K562 (cell line): ENCODE measurements around the gene CCT8L2. TPM values are rescaled to one million over a fixed set of nuclear protein-coding genes. Genes with fewer than 3 reads are reported as not detected.
"Not testable (repeated sequence)": the region's sequence is repeated elsewhere in the genome, so short reads cannot be mapped to it uniquely, and the experiment has no call there.

Source experiments
- BACH1 ChIP-seq: fragments of 200-800 bp; sonication (Bioruptor generic); IDR thresholded peaks from 2 replicates; pipeline ENCODE4 v1.6.1; 2016; ENCODE audit warnings: missing genetic modification characterization, missing compliant biosample characterization
- CREM ChIP-seq: IDR thresholded peaks from 2 replicates; pipeline ENCODE4 v1.6.1; 2014; ENCODE audit warnings: antibody characterized with exemption, low read depth
- ELF1 ChIP-seq: fragments of 200-800 bp; sonication (Bioruptor generic); IDR thresholded peaks from 2 replicates; pipeline ENCODE4 v1.6.1; 2016; ENCODE audit warnings: missing genetic modification characterization, missing compliant biosample characterization
- FOXM1 ChIP-seq, 2 experiments: fragments of 450-650 bp in 1 of 2; sonication (generic) in 1 of 2; formaldehyde crosslinking in 1 of 2; IDR thresholded peaks; 2 replicates each; pipeline versions ENCODE4 v1.6.1 to v1.9.0; 2017 to 2022; ENCODE audit warnings: low read depth in 2 of 2, mild to moderate bottlenecking in 2 of 2, missing genetic modification reagents in 1 of 2, moderate library complexity in 1 of 2
- HCFC1 ChIP-seq: IDR thresholded peaks from 2 replicates; pipeline ENCODE4 v1.6.1; 2012; ENCODE audit warnings: low read depth, low read length, improper control_type of control experiment
- JUNB ChIP-seq: fragments of 450-650 bp; formaldehyde crosslinking; conservative IDR thresholded peaks from 2 replicates; pipeline ENCODE4 v1.4.0; 2020; ENCODE audit warnings: mild to moderate bottlenecking
- NFIC ChIP-seq: fragments of 450-650 bp; IDR thresholded peaks from 2 replicates; pipeline ENCODE4 v1.6.1; 2017; ENCODE audit warnings: mild to moderate bottlenecking, inconsistent platforms
- PHF21A ChIP-seq: fragments of 450-650 bp; IDR thresholded peaks from 2 replicates; pipeline ENCODE4 v1.6.1; 2017; ENCODE audit warnings: low read depth, borderline replicate concordance
- RFX5 ChIP-seq: IDR thresholded peaks from 2 replicates; pipeline ENCODE4 v1.6.1; 2011; ENCODE audit warnings: low read depth, mild to moderate bottlenecking, improper control_type of control experiment, low read length
- SUPT5H ChIP-seq: fragments of 450-650 bp; IDR thresholded peaks from 2 replicates; pipeline ENCODE4 v1.6.1; 2016
- XRCC5 ChIP-seq: fragments of 200-400 bp; formaldehyde crosslinking; IDR thresholded peaks from 2 replicates; pipeline ENCODE4 v1.6.1; 2017; ENCODE audit warnings: low read depth, mild to moderate bottlenecking, low read length
- ZNF311 ChIP-seq: fragments of 250-450 bp; sonication (Bioruptor Pico); IDR thresholded peaks from 2 replicates; pipeline ENCODE4 v1.4.0; 2020; ENCODE audit warnings: mild to moderate bottlenecking, moderate library complexity
- ZSCAN29 ChIP-seq: fragments of 450-650 bp; IDR thresholded peaks from 2 replicates; pipeline ENCODE4 v1.6.1; 2017
- polyA plus RNA-seq, 8 experiments: library from polyadenylated mRNA; depleted of rRNA in 4 of 8; stranded (reverse) in 5 of 8; unstranded in 3 of 8; fragments of >200 nt; fragmentation: Nextera tagmentation in 2 of 8; fragmentation: Illumina TruSeq in 1 of 8; extraction: Ambion mirVana in 2 of 8; extraction: Trizol in 1 of 8; gene quantifications; 2 replicates each; pipeline versions ENCODE4 v1.2.1 to v1.2.3, GENCODE V29; 2011 to 2014; ENCODE audit warnings: inconsistent platforms in 1 of 8, missing spikeins in 1 of 8
- total RNA-seq, 7 experiments: library from RNA; depleted of rRNA in 6 of 7; stranded (reverse); fragments of >200 nt in 6 of 7; fragmentation: Illumina TruSeq in 2 of 7; extraction: Trizol in 2 of 7; gene quantifications; 2 replicates each; pipeline versions ENCODE4 v1.2.1 to v1.2.3, GENCODE V29; 2011 to 2021; ENCODE audit warnings: low replicate concordance in 1 of 7
- TF ChIP-seq, protein P1 (sequence below), 2 experiments: fragments of 450-650 bp in 1 of 2; sonication (generic) in 1 of 2; formaldehyde crosslinking in 1 of 2; IDR thresholded peaks in 1 of 2; conservative IDR thresholded peaks in 1 of 2; 2 replicates each; pipeline versions ENCODE4 v1.6.1 to v1.8.1; 2016 to 2023; ENCODE audit warnings: mild to moderate bottlenecking in 2 of 2, moderate library complexity in 2 of 2, inconsistent platforms in 1 of 2, missing genetic modification reagents in 1 of 2
- TF ChIP-seq, protein P2 (sequence below): fragments of 450-650 bp; IDR thresholded peaks from 2 replicates; pipeline ENCODE4 v1.6.1; 2017; ENCODE audit warnings: antibody characterized with exemption, mild to moderate bottlenecking
- TF ChIP-seq, protein P3 (sequence below): fragments of 450-650 bp; formaldehyde crosslinking; IDR thresholded peaks from 2 replicates; pipeline ENCODE4 v1.4.0; 2020; ENCODE audit warnings: mild to moderate bottlenecking, mixed read lengths
- TF ChIP-seq, protein P4 (sequence below): fragments of 250-450 bp; sonication (Bioruptor Pico); IDR thresholded peaks from 2 replicates; pipeline ENCODE4 v1.4.0; 2020; ENCODE audit warnings: mild to moderate bottlenecking, moderate library complexity

Gene CCT8L2
- total and polyA plus RNA-seq, 9 of the 15 experiments (the other 6 are each of a cell fraction or from before 2014, with no cell fraction given): 0.13 TPM; not detected in 8

DNA sequence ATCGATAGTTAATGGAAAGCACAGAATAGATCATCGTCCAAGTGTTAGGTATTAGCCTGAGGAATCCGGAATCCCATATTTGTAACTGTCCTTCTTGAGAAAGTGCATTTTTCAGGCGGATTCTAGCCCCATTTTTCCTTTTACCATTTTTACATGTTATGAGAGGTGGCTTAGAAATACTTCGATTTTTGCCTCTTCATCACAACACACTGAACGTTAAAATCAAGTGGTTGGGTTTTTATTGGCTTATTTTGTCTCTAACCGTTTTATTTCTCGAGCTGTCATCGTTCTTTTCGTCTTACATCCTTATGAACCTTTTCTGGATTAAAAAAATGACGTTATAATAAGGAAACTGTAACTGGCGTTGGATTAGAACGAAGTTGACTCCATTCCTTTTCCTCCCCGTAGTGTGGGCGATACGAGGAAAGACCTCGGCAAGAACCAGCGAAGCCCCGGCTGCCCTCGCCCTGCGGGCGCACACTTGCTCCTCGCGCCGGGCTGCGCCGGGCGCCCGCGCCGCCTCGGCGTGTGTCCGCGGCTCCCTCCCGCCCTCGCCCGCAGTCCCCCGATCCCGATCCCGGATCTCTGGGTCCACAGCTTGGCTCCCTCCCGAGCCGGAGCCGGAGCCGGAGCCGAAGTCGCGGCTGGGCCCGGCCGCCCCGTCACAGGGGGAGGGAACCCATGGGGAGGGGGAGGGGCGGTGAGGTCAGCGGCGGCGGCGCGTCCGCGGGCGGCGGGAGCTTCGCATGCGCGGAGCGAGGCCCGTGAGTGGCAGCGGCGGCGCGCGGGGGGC lies 8.2 kb upstream of the CCT8L2 start (continued):
- TF ChIP-seq, protein P1, sequence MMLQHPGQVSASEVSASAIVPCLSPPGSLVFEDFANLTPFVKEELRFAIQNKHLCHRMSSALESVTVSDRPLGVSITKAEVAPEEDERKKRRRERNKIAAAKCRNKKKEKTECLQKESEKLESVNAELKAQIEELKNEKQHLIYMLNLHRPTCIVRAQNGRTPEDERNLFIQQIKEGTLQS (IDR thresholded peaks at IDR 0.05): peak; percentile 78
- TF ChIP-seq, protein P1 (CRISPR knock-in tag; conservative IDR thresholded peaks at IDR 0.05): peak; percentile 98
- TF ChIP-seq, protein P2, sequence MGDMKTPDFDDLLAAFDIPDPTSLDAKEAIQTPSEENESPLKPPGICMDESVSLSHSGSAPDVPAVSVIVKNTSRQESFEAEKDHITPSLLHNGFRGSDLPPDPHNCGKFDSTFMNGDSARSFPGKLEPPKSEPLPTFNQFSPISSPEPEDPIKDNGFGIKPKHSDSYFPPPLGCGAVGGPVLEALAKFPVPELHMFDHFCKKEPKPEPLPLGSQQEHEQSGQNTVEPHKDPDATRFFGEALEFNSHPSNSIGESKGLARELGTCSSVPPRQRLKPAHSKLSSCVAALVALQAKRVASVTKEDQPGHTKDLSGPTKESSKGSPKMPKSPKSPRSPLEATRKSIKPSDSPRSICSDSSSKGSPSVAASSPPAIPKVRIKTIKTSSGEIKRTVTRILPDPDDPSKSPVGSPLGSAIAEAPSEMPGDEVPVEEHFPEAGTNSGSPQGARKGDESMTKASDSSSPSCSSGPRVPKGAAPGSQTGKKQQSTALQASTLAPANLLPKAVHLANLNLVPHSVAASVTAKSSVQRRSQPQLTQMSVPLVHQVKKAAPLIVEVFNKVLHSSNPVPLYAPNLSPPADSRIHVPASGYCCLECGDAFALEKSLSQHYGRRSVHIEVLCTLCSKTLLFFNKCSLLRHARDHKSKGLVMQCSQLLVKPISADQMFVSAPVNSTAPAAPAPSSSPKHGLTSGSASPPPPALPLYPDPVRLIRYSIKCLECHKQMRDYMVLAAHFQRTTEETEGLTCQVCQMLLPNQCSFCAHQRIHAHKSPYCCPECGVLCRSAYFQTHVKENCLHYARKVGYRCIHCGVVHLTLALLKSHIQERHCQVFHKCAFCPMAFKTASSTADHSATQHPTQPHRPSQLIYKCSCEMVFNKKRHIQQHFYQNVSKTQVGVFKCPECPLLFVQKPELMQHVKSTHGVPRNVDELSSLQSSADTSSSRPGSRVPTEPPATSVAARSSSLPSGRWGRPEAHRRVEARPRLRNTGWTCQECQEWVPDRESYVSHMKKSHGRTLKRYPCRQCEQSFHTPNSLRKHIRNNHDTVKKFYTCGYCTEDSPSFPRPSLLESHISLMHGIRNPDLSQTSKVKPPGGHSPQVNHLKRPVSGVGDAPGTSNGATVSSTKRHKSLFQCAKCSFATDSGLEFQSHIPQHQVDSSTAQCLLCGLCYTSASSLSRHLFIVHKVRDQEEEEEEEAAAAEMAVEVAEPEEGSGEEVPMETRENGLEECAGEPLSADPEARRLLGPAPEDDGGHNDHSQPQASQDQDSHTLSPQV: peak; percentile 96
- peak; percentile 67 for TF ChIP-seq SUPT5H
- not testable (repeated sequence) for TF ChIP-seq FOXM1 (IDR thresholded peaks at IDR 0.05; ENCODE audit: low read depth)
- TF ChIP-seq FOXM1 (CRISPR knock-in tag; IDR thresholded peaks at IDR 0.05; ENCODE audit: low read depth): peak; percentile 90
- TF ChIP-seq, protein P3, sequence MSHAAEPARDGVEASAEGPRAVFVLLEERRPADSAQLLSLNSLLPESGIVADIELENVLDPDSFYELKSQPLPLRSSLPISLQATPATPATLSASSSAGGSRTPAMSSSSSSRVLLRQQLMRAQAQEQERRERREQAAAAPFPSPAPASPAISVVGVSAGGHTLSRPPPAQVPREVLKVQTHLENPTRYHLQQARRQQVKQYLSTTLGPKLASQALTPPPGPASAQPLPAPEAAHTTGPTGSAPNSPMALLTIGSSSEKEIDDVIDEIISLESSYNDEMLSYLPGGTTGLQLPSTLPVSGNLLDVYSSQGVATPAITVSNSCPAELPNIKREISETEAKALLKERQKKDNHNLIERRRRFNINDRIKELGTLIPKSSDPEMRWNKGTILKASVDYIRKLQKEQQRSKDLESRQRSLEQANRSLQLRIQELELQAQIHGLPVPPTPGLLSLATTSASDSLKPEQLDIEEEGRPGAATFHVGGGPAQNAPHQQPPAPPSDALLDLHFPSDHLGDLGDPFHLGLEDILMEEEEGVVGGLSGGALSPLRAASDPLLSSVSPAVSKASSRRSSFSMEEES (CRISPR knock-in tag): peak; percentile 26; the same call in 1 of the 2 replicates
- TF ChIP-seq NFIC: peak; percentile 88; the same call in 1 of the 2 replicates
- 0 out of 2 replicates have a peak, but pooled peaks have one; percentile 30 for TF ChIP-seq BACH1 (tag)
- TF ChIP-seq PHF21A: 0 out of 2 replicates have a peak, but pooled peaks have one; percentile 13
- peak; percentile 82 for TF ChIP-seq ZSCAN29
- TF ChIP-seq CREM: peak; percentile 88
- TF ChIP-seq JUNB (CRISPR knock-in tag): 0 out of 2 replicates have a peak, but pooled peaks have one; percentile 6
- TF ChIP-seq HCFC1: peak; percentile 74
- TF ChIP-seq ZNF311 (CRISPR knock-in tag): peak; percentile 71; the same call in 1 of the 2 replicates
- TF ChIP-seq ELF1 (tag): peak; percentile 14
- peak; percentile 77 for TF ChIP-seq RFX5
- peak; percentile 97 for TF ChIP-seq XRCC5
- TF ChIP-seq, protein P4, sequence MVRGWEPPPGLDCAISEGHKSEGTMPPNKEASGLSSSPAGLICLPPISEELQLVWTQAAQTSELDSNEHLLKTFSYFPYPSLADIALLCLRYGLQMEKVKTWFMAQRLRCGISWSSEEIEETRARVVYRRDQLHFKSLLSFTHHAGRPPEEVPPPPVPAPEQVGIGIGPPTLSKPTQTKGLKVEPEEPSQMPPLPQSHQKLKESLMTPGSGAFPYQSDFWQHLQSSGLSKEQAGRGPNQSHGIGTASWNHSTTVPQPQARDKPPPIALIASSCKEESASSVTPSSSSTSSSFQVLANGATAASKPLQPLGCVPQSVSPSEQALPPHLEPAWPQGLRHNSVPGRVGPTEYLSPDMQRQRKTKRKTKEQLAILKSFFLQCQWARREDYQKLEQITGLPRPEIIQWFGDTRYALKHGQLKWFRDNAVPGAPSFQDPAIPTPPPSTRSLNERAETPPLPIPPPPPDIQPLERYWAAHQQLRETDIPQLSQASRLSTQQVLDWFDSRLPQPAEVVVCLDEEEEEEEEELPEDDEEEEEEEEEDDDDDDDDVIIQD (CRISPR knock-in tag): peak; percentile 80
